DND-41 (cell line): ENCODE results near the gene ATP6V0D1.
A peak's percentile ranks its signal among the peaks of the same experiment; 100 is the strongest.

Source experiments
- ATAC-seq: fragments of 200-7000 bp; cut with Tn5 transposase; 3 replicates; pipeline ENCODE4 v1.9.1; 2021; ENCODE audit warnings: low read depth; ENCODE audit not compliant: insufficient read depth
- DNase-seq: peaks from one replicate; pipeline ENCODE4 v3.0.0-alpha.2; 2020
- H2AFZ ChIP-seq: 2 replicates; pipeline ENCODE4 v1.6.0; 2012; ENCODE audit warnings: low read depth, low read length
- H3K27ac ChIP-seq: 2 replicates; pipeline ENCODE4 v1.5.1; 2012; ENCODE audit warnings: low read length, inconsistent platforms
- H3K27me3 ChIP-seq: fragments of 200-600 bp; sonication (generic); 2 replicates; pipeline ENCODE4 v1.6.0; 2012; ENCODE audit warnings: low read length, mild to moderate bottlenecking, inconsistent platforms; ENCODE audit not compliant: insufficient read depth, poor library complexity
- H3K36me3 ChIP-seq: 2 replicates; pipeline ENCODE4 v1.5.1; 2012; ENCODE audit warnings: low read length, inconsistent platforms; ENCODE audit not compliant: insufficient read depth
- H3K4me1 ChIP-seq: 2 replicates; pipeline ENCODE4 v1.5.1; 2012; ENCODE audit warnings: mild to moderate bottlenecking, low read length; ENCODE audit not compliant: insufficient read depth
- H3K4me2 ChIP-seq: 2 replicates; pipeline ENCODE4 v1.6.0; 2012; ENCODE audit warnings: mild to moderate bottlenecking, moderate library complexity, low read length, inconsistent platforms; ENCODE audit not compliant: insufficient read depth
- H3K4me3 ChIP-seq, 2 experiments: fragments of 200-600 bp in 1 of 2; shearing (Covaris generic) in 1 of 2; 2 replicates each; pipeline ENCODE4 v1.5.1; 2012 to 2016; ENCODE audit warnings: inconsistent platforms in 2 of 2, low read length in 2 of 2, mild to moderate bottlenecking in 2 of 2, low read depth in 1 of 2, moderate library complexity in 1 of 2
- H3K79me2 ChIP-seq: 2 replicates; pipeline ENCODE4 v1.6.0; 2012; ENCODE audit warnings: low read length, inconsistent platforms; ENCODE audit not compliant: insufficient read depth
- H3K9ac ChIP-seq: 2 replicates; pipeline ENCODE4 v1.6.0; 2012; ENCODE audit warnings: low read depth, mild to moderate bottlenecking, inconsistent platforms, low read length, moderate library complexity
- H3K9me3 ChIP-seq: 2 replicates; pipeline ENCODE4 v1.5.1; 2012; ENCODE audit warnings: low read length, moderate library complexity, mild to moderate bottlenecking, inconsistent platforms; ENCODE audit not compliant: insufficient read depth, severe bottlenecking
- H4K20me1 ChIP-seq: 2 replicates; pipeline ENCODE4 v1.6.0; 2012; ENCODE audit warnings: low read length; ENCODE audit not compliant: insufficient read depth
- EZH2 ChIP-seq: IDR thresholded peaks from 3 replicates; pipeline ENCODE4 v1.6.1; 2012; ENCODE audit warnings: borderline replicate concordance, low read depth, mild to moderate bottlenecking, moderate library complexity, low read length, inconsistent platforms; ENCODE audit not compliant: severe bottlenecking
- TF ChIP-seq, protein P1 (sequence below): IDR thresholded peaks from 2 replicates; pipeline ENCODE4 v1.5.1; 2012; ENCODE audit warnings: borderline replicate concordance, low read length, moderate library complexity, mild to moderate bottlenecking; ENCODE audit not compliant: poor library complexity, severe bottlenecking; ENCODE audit errors: extremely low read depth

ATP6V0D1 gene

DNA sequence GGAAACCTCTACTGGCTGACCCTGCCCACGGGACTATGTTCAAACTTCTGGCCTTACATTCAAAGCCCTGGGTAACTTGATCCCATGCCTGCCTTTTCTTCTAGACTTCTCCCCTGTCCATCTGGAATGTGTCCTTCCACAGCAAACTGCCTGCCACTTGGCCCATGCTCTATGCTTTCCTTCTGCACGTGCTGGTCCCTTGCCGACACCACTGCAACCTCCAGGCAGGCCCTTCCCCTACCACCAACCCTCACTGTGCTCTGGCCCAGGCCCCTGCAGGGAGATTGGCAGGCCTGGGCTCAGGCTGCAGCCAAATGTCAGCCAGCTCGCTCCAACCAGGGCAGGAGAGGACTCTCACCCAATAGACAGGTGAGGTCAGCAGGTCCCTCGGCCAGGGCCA lies 39.0 kb downstream of the ATP6V0D1 start:
- Histone ChIP-seq H3K9ac (no peak overlapping the region), H3K27me3 (no peaks in the 10 kb centered on the region), H2AFZ (no peak overlapping the region), H3K27ac (no peak overlapping the region), H3K4me2 (no peak overlapping the region), H3K36me3 (peaks cover 39% of the 10 kb centered on the region), H3K79me2 (no peaks in the 10 kb centered on the region), H4K20me1 (peaks cover 26% of the 10 kb centered on the region), H3K9me3 (no peaks in the 10 kb centered on the region), H3K4me1 (no peaks in the 10 kb centered on the region), H3K4me3 (no peak overlapping the region)
- DNase-seq (no peak), ATAC-seq (no peak)
- TF ChIP-seq, protein P1, sequence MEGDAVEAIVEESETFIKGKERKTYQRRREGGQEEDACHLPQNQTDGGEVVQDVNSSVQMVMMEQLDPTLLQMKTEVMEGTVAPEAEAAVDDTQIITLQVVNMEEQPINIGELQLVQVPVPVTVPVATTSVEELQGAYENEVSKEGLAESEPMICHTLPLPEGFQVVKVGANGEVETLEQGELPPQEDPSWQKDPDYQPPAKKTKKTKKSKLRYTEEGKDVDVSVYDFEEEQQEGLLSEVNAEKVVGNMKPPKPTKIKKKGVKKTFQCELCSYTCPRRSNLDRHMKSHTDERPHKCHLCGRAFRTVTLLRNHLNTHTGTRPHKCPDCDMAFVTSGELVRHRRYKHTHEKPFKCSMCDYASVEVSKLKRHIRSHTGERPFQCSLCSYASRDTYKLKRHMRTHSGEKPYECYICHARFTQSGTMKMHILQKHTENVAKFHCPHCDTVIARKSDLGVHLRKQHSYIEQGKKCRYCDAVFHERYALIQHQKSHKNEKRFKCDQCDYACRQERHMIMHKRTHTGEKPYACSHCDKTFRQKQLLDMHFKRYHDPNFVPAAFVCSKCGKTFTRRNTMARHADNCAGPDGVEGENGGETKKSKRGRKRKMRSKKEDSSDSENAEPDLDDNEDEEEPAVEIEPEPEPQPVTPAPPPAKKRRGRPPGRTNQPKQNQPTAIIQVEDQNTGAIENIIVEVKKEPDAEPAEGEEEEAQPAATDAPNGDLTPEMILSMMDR = no peak
- TF ChIP-seq EZH2 = no peak

DNA sequence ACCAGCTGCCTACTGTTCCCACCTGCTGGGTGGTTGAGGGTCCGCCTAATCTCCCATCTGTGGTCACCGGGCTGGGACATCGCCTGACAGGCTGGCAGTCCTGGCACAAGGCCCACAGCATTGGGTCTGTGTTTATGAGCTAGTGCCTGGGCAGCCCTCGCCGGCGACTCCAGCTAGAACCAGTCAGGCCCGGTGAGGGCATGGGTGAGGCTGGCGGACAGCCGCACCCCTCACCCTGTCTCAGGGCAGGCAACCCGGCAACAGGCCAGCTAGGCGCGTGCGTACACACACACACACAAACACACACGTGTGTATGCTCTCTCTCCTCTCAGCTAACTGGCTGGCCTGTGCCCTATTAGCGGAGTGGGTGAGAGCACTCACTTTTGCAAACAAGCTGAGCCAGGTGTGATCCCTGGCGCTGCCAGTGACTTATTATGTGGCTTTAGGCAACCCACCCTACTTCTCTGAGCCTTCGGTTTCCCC lies 39.6 kb downstream of the ATP6V0D1 start:
- 0 out of 3 replicates have a peak, but pooled peaks have one; percentile 23 for ATAC-seq
- Histone ChIP-seq H3K36me3 (peaks cover 40% of the 10 kb centered on the region), H4K20me1 (peaks cover 23% of the 10 kb centered on the region), H3K27ac (no peak overlapping the region), H3K4me1 (no peaks in the 10 kb centered on the region), H3K4me2 (no peak overlapping the region), H3K9me3 (no peaks in the 10 kb centered on the region), H2AFZ (no peak overlapping the region), H3K27me3 (no peaks in the 10 kb centered on the region), H3K4me3 (no peak overlapping the region), H3K9ac (no peak overlapping the region), H3K79me2 (no peaks in the 10 kb centered on the region)
- TF ChIP-seq, protein P1 = no peak
- TF ChIP-seq EZH2 = no peak
- DNase-seq = no peak

GRCh38 chr16:67438824-67439393 lies 42.0 kb downstream of the ATP6V0D1 start:
- H3K4me1 ChIP-seq = no peaks in the 10 kb centered on the region
- no peak overlapping the region for H3K4me3 ChIP-seq
- ATAC-seq (no peak), DNase-seq (no peak)
- no peaks in the 10 kb centered on the region for H3K9me3 ChIP-seq
- TF ChIP-seq, protein P1 = no peak
- no peak for TF ChIP-seq EZH2
- no peaks in the 10 kb centered on the region for H3K27me3 ChIP-seq
- no peak overlapping the region for H2AFZ ChIP-seq
- no peak overlapping the region for H3K9ac ChIP-seq
- no peaks in the 10 kb centered on the region for H3K79me2 ChIP-seq
- H4K20me1 ChIP-seq = peaks cover 17% of the 10 kb centered on the region; the same call in 1 of the 2 replicates
- H3K36me3 ChIP-seq = peaks cover 33% of the 10 kb centered on the region
- H3K27ac ChIP-seq = no peak overlapping the region
- no peak overlapping the region for H3K4me2 ChIP-seq
